Esophagus mucosa (tissue), 1 donor: Measurements from ENCODE around the gene HELQ. TPM values are rescaled to one million over a fixed set of nuclear protein-coding genes. Genes with fewer than 3 reads are reported as not detected.
"Not testable (repeated sequence)": the region's sequence is repeated elsewhere in the genome, so short reads cannot be mapped to it uniquely, and the experiment has no call there.

ENCODE experiments used
- ATAC-seq: fragments of 200-7000 bp; cut with Tn5 transposase; one replicate; pipeline ENCODE4 v1.9.1; 2020
- total RNA-seq: library from RNA; stranded (reverse); gene quantifications from one replicate; pipeline ENCODE4 v1.2.4, GENCODE V29; 2023
- donor health status: DM: yes; HTN: yes; CAD: no.

Gene HELQ
- total RNA-seq, 1 donor from 2014 or later: 8.0 TPM

GRCh38 chr4:83431200-83431599, 24.4 kb downstream of the HELQ start:
- ATAC-seq: no peak

DNA sequence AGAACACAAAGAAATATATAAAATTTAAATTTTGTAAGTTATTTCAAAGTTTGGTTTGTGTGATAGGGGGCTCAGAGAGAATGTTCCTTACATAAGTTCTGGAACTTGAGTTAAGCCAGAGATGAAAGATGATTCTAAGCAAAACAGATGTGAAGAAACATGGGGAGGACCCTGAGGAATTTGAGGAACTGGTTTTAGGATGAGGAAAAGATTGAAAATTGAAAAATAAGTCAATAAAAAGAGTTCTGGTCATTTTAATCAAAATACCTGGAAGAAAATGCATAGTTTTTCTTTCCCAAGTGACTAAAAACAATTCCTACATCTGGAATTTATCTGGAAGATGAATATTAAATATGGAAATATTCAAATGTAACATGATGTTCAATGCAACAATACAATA, 37.4 kb downstream of the HELQ start:
- no peak for ATAC-seq

- ATAC-seq: peak; percentile 81
Measured at GRCh38 chr4:83417566-83417965, 38.1 kb downstream of the HELQ start.

DNA sequence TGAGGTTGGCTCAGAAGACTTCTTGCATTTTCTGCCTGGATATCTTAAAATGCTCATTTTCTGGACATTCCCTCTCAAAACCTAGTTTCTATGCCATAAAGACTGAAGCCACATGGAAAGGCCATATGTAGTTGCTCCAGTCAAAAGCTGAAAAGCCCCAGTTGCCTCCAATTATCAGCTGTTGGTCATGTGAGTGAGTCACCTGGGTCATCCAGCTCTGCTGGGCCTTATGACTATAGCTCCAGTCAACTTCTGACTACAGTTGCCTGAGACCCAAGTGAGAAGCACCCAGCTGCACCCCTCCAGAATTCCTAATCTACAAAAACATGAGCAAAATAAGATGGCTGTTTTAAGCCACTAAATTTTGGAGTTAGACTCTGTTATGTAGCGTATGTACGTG, 41.9 kb downstream of the HELQ start:
- ATAC-seq: no peak

DNA sequence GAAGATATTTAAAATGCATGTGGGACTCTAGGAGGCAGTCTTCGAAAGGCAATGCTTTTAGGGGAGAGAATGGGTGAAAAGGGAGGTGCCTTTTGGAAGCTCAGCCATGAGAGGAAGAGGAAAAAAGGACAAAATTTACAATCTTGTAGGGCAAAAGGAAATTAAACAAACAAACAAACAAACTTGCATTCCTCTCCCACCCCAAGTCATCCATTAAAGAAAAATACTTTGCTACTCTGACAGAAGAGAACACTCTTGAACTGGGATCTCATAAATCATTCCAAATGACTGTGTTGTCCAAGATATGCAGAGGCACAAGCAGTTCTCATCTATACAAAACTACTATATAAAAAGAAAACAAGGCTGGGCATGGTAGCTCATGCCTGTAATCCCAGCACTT, 46.7 kb downstream of the HELQ start:
- no peak for ATAC-seq

GRCh38 chr4:83405844-83406816, 49.5 kb downstream of the HELQ start:
- no peak for ATAC-seq

GRCh38 chr4:83398158-83398557, 57.5 kb downstream of the HELQ start:
- ATAC-seq: not testable (repeated sequence)

- ATAC-seq: no peak
Measured at GRCh38 chr4:83393908-83394307, 61.7 kb downstream of the HELQ start.

- ATAC-seq: no peak
Measured at GRCh38 chr4:83392562-83392961, 63.1 kb downstream of the HELQ start.

DNA sequence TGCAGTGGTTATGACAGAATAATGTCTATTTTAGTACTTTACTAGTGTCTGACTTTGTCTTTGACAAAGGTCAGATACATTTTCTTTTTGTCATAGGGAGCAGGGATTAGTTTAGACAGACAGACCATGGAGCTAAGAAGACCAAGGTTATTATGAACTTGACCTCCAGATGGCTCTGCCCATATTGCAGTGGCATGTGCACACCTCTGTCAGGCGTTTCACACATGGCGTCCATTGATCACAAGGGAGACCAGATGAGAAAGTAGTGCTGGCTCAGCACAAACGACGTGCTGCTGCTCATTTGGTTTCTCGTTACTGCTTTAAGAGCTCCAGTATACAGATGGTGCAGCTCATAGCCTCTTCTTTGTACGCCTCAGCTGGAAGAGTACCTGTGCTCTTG, 64.7 kb downstream of the HELQ start:
- no peak for ATAC-seq

GRCh38 chr4:83389756-83390505, 65.7 kb downstream of the HELQ start:
- no peak for ATAC-seq

DNA sequence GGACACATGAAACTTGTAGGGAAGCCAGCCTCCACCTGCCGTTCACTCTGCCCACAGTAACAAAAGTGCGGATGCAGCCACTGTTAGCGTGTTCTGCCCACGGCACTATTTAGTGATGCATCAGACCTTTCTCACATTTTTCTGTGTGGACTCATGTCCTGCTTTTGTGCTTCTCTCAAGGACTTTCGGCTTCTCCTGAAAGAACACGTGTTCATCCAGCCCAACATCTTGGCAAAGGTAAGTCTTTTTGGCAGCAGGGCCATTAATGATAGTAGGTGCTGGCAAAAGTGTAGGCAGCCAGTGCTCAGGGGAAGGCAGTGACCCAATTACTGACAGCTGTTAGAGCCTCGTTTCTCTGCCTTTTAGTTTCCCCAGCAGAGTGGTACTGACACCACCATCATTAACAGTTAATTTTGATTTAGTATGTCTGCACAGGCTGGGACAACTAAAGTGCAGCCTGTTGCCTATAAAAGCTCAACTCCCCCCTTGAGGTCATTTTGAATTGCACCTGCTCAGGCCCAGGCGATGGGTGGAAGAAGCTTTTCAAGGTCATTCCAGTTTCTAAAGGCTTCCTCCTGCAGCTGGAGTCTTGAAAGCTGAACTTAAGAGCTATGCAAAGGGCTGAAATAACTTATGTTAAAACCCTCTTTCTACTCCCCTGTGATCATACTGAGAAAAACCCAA, 66.4 kb downstream of the HELQ start:
- no peak for ATAC-seq

DNA sequence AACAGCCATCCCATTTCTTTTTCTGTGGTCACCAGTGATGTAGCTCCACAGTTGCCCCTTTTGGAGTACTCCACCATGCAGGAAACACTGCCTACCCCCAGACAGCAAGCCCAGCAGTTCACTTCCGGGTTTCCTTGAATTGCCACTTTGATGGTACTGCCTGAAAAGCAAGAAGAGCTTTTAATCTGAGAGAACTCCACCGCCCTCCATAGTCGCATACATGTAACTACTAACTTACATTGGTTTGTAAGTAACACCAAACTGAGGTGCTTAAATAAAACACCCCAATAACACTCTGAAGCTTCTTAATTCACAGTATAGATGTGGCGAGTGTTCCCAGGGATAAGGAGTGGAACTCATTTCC, 67.3 kb downstream of the HELQ start:
- ATAC-seq: no peak

DNA sequence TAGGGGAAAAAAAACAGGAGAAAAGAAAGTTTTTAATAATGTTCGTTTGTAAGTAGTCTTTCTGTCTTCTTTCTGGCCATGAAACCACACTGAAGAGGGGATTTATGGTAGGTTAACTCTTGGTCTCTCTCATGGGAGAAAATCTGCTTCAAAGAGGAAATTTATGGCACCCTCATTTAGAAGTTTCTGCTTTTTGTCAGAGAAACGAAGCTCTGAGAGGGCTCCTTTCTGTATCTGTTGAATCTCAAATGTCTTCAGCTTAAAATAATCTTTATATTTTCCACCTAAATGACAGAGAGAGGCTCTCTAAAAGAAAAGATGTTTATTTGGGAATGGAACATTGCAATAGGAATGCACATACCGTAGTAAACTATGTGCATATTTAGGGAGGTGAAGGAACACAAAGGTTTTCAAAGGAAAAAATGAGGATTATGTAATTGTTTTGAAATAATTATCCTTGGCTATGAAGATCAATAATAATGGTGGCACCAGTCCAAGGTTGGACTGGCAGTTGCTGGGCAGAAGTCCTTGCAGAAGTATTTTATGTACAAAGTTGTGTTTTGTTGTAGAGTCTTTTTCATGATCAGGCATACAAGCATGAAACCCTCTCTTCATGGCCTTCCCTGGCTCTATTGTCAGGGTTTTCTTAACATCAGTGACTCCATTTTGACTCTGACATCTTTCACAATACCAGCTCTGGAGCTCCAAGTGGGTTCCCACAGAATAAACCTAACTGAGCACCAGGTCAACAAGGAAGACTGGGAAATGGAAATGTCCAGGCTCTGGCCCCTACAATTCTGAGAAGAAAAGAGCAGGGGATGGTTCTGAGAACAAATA, 67.9 kb downstream of the HELQ start:
- no peak for ATAC-seq

DNA sequence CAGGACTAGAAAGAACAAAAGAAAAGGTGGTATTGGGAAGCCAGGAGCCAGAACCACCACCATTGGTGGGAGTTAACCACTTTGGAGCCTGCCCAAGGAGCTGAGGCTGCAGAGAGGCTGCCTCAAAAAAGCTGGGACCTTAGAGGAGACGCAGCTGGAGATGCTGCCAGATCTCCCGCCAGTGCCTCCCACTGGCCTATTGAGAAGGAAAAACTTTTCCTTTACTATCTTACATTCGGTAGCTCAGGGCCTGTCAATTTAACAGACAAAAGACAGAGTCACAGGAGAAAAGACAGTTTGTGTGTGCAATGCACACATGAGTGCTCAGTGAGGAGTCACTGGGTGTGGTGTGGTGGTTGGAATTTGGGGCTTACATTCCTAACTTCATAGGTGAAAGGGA, 68.6 kb downstream of the HELQ start:
- peak; percentile 59 for ATAC-seq

DNA sequence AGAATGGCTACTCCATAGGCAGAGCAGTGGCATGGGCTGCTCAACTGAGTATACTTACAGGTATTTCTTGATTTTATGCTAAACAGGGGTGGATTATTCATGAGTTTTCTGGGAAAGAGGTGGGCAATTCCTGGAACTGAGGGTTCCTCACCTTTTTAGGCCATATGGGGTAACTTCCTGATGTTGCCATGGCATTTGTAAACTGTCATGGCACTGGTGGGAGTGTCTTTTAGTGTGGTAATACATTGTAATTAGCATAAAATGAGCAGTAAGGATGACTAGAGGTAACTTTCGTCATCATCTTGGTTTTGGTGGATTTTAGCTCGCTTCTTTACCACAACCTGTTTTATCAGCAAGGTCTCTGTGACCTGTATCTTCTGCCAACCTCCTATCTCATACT, 72.8 kb downstream of the HELQ start:
- no peak for ATAC-seq

DNA sequence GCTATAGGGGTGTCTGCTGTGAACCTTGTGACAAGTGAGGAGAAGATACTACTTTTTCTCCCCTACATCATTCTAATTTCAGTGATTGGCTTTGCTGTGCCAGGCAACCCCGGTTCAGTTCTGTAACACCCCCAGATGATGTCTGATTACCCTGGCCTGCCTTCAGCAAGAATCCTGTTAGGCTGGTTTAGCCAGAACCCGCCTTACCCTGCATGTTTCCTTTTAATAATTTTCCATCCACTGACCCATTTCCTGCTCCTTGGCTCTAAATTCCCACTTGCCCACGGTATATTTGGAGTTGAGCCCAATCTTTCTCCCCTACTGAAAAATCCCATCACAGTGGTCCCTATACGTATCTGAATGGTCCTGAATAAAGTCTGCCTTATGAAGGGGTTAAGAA, 74.5 kb downstream of the HELQ start:
- peak; percentile 70 for ATAC-seq

DNA sequence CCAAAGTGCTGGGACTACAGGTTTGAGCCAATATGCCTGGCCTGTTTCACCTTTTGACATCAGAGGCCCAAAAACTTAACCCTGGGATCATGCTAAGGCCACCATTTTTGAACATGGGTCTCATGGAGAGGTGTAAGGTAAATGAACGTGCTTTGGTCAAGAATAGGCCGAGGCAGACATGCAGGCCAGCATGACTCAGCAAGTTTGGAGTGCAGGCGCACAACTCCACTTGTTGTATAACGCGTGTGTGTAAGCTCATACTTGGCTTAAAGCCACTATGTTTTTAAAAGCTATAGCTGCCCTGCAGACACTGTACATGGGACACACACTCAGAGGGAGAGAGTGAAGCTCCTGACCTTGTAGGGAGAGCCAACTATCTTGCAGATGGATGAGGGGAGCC, 77.2 kb downstream of the HELQ start:
- ATAC-seq: peak; percentile 25

GRCh38 chr4:83372931-83373330, 82.7 kb downstream of the HELQ start:
- ATAC-seq: no peak

DNA sequence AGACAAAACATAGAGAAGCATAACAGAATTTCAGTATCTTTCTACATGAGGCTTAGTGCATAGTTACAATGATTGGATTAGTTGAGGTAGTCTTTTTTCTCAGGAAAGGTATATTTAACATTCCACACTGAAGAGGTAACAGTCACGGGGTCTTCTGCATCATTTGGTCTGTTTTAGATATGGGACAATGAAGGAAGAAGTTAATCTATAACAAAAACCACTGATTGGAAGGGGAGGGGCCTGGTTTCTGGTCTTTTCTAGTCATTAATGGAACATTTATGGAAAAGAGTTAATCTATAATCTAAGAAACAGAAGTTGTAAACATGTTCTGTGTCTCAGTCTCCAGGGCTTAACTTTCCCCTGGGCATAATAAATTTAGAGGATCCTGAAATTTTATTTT, 83.7 kb downstream of the HELQ start:
- ATAC-seq: no peak

- ATAC-seq: no peak
Measured at GRCh38 chr4:83371235-83371634, 84.4 kb downstream of the HELQ start.

- ATAC-seq: peak; percentile 15
Measured at GRCh38 chr4:83370640-83370906, 85.0 kb downstream of the HELQ start.
